Measurements from ENCODE around the gene CACNB1.

GRCh38 chr17:39177256-39177655, 20.2 kb downstream of the CACNB1 start:
- no peak for TF ChIP-seq CTCF (conservative IDR thresholded peaks at IDR 0.05; ENCODE audit: low read depth, low read length)
- no peak for TF ChIP-seq POLR2A (IDR thresholded peaks at IDR 0.05; ENCODE audit: low read depth, low read length)
- no peak for TF ChIP-seq SMC3 (IDR thresholded peaks at IDR 0.05; ENCODE audit: low read depth, low read length)
- no peak for TF ChIP-seq USF2 (IDR thresholded peaks at IDR 0.05; ENCODE audit: low read depth, low read length)
- no peak for TF ChIP-seq ELK1 (IDR thresholded peaks at IDR 0.05; ENCODE audit: borderline replicate concordance, low read depth, low read length)
- no peak for TF ChIP-seq NFE2L2 (IDR thresholded peaks at IDR 0.05; ENCODE audit: low read depth, low read length)

All from IMR-90 (cell line).